ENCODE measurements around the gene SLC24A3.

SLC24A3 gene

GRCh38 chr20:19431316-19431700 lies 218.9 kb downstream of the SLC24A3 start:
- no peak for DNase-seq

GRCh38 chr20:19431906-19432305 lies 219.5 kb downstream of the SLC24A3 start:
- DNase-seq, result no peak

GRCh38 chr20:19433371-19434350 lies 221.2 kb downstream of the SLC24A3 start:
- no peak for DNase-seq

DNA sequence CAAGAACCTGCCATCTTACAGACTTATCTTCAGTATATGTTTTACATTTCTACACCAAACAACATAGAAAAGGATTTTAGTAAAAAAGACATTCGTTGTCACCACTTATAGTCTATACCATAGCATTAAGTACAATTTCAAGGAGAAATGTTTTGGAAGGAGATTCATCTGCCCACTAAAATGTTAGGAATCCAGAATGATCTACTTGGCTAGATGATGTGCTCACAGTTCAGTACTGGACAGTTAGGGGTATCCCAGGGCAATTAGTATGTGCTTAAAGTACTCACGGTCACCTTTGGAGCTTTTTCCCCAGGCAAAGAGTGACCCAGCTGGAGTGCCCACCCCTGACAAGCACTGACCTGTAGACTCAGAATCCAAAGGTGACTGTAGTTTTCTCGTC lies 222.9 kb downstream of the SLC24A3 start:
- no peak for DNase-seq

- DNase-seq, result no peak
These were observed 223.4 kb downstream of the SLC24A3 start for GRCh38 chr20:19435821-19436220.

DNA sequence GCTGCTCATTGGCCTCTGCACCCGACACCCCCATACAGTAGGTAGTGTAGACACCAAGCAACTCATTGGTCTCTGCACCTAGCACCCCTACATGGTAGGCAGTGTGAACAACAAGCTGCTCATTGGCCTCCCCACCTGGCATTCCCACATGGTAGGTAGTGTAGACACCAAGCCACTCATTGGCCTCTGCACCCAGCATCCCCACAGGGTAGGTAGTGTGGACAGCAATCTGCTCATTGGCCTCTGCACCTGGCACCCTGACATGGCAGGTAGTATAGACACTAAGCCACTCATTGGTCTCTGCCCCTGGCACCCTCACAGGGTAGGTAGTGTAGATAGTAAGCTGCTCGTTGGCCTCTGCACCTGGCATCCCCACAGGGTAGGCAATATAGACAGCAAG lies 226.0 kb downstream of the SLC24A3 start:
- no peak for DNase-seq

- DNase-seq, result no peak
These were observed 228.5 kb downstream of the SLC24A3 start for GRCh38 chr20:19440660-19441527.

DNA sequence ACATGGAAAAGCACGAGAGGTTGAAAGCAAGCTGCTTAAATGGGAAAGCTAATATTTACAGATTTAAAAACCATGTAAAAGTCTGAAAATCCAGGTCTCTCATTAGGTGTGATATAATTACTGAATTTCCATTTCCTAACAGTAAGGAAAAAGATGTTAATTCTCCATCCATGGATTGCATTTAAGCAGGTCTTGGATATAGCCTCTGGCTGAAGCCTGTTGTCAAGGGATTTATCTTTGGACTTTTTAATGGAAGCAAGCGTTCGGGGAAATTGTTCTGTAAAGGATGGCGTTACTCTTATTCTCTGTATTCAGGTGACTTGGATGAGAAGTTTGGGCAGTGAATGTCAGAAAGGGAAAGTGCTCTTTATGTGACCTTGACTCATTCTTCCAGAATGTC lies 233.8 kb downstream of the SLC24A3 start:
- no peak for DNase-seq

DNA sequence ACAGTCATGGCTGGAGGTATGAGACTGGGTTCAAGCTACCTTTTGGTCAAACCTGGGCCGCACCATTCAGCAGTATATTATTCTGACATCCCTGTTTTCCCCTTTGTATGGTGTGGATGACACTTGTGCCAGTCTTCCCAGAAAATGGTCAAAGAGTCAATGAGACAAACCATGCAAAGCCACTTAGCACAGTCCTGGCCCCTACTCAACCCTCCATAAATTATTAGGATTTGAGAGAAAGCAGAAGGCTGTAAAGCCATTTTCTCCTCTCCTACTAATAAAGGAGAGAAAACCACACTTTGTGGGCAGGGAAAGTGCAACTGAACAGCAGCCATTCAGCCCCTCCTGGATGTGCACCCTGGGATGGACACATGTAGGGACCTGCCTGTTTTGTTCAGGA lies 236.2 kb downstream of the SLC24A3 start:
- DNase-seq, result no peak

DNA sequence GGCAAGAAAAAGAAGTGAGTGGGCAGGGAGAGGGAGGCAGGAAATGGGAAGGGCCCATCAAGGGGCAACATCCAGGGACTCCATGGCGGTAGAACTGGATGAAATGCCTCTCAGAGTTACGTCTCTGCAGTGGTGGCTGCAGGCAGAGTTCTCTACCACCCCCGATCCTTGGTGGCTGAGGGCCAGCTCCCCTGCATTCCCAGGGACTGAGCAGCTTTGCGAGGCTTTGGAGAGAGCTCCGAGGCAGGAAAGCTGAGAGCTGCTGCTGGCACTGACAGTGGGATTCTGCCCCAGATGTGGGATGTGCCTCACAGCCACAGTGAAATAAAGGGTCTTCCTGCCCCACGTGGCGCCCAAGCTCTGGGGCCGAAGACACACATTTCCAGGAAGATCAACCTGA lies 236.6 kb downstream of the SLC24A3 start:
- DNase-seq, result no peak

DNA sequence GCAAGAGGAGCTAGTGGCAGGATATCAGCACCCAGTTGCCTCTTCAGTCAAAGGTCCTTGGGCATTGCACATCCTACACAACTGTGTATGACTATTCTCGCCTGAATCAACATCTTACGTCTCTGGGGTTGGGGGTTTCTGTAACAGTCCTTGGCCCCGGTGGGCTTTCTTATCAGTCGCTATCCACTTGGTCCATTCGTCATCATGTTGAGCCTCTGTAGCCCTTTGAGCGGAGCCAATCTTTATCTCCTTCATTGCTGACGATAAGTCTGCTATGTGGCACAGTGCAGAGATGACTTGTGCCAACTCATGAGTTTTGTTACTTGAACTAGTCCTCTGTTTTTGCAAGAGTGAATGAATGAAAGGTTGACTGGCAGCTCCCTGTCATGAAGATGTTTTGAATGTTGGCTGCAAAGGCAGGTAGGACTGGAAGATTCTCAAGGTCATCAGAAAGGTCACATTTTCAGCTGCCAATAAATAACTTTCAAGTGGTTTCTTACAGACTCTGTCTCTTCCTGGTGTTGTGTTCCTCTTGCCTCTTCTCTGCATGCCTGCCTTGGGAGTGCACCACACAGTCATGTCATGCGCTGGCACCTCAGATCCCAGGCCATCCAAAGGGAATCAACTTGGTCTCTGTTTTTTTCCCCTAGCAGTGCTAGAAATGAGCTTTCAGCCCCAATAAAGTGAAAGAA lies 238.9 kb downstream of the SLC24A3 start:
- no peak for DNase-seq

- DNase-seq, result no peak
These were observed 239.5 kb downstream of the SLC24A3 start for GRCh38 chr20:19451923-19452295.

DNA sequence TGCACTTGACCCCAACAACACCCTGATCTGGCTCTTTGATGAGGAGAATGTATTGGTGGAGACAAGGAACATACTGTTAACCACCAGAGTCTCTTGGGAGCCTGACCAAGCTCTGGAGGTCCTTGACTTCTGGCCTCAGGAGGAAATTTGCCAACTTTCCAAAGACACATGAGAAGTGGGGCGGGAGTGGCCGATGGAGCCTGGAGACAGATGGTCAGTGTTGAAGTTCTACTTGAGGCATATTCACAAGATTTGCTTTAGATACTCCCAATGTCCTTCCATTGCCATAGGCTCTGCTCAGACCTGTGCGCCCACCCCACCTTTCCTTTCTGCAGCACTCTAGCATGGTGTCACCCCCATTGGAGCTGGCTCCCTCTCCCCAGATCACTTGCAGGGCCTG lies 241.0 kb downstream of the SLC24A3 start:
- no peak for DNase-seq

DNA sequence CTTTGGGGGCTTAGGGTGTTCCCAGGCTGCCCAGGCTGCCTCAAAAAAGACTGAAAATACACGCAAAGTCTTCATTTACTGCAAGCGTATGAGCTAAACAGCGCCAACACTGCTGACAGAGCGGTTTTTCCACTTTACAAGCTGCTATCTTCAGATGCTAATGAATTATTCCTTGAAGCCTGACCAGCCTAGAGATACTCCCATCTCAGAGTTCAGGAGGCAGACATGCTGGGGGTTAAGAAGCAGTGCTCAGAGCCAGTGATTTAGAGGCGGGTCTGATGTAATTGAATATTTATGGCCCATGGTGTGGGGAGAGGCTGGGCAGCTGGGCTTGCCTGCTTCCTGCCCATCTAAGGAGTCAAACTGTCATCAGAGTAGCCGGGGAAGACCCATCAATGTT lies 241.4 kb downstream of the SLC24A3 start:
- no peak for DNase-seq

GRCh38 chr20:19456595-19457395 lies 244.4 kb downstream of the SLC24A3 start:
- no peak for DNase-seq

- no peak for DNase-seq
These were observed 245.2 kb downstream of the SLC24A3 start for GRCh38 chr20:19457611-19458010.

GRCh38 chr20:19460386-19460785 lies 247.9 kb downstream of the SLC24A3 start:
- no peak for DNase-seq

GRCh38 chr20:19462491-19462890 lies 250.0 kb downstream of the SLC24A3 start:
- no peak for DNase-seq

- no peak for DNase-seq
These were observed 251.2 kb downstream of the SLC24A3 start for GRCh38 chr20:19463597-19463996.

DNA sequence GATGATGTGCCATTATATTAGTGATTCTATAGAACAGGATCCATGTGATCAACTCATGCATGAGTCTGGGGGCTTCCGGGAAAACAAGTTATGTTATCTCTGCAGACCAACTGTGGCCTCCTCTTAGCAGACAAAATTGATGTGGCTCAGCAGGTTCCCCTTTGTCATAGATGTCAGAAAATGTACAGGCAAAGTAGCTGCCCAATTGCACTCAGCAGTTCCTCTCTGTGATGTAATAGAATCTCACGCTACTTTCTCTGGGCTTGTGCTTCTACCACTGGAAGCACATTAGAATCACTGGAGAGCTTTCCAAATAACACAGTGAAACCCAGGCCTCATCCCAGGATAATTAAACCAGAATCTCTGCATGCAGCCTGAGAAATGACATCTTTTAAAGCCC lies 253.1 kb downstream of the SLC24A3 start:
- DNase-seq, result no peak

DNA sequence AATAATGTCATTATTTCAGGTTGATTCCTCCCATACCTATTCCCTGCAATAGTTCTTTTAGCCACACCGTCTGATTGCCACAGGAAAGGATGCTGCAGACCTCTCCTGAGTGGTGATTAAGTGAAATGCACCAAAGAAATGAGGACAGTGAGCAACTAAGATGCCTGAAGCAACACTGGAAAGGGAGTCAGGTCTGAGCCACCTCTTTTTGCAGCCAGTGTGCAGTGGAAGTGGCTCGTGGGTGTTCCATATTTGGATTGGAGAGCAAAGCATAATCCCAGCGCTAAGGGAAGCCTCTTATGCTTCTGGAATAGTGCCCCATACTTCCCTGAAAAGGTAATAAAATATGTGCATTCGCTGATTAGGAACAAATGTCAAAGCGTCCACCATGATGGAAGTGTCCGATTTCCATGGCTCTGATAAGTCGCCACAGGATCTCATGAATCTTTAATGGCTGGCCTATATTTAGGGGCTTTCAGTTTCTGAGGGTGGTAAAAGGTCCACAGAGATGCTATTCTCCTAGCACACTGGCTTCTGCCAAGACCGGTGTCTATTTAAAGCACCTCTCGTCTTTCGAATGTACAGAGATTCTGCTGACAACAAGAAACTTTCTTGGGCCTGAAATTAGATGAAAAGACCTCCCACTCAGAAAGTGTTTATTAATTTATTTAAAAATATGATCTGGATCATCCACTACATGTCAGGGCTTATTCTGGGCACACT lies 253.9 kb downstream of the SLC24A3 start:
- no peak for DNase-seq

Data from Kasumi-1 (cell line).